HG03103 (cell line): ENCODE data around the gene SESTD1.
A peak's percentile ranks its signal among the peaks of the same experiment; 100 is the strongest.

ENCODE experiments used
- ATAC-seq: cut with Tn5 transposase; IDR thresholded peaks from one replicate; pipeline ENCODE4 v1.9.1; 2021; ENCODE audit warnings: low read depth; ENCODE audit not compliant: unreplicated experiment

SESTD1 gene, protein sequence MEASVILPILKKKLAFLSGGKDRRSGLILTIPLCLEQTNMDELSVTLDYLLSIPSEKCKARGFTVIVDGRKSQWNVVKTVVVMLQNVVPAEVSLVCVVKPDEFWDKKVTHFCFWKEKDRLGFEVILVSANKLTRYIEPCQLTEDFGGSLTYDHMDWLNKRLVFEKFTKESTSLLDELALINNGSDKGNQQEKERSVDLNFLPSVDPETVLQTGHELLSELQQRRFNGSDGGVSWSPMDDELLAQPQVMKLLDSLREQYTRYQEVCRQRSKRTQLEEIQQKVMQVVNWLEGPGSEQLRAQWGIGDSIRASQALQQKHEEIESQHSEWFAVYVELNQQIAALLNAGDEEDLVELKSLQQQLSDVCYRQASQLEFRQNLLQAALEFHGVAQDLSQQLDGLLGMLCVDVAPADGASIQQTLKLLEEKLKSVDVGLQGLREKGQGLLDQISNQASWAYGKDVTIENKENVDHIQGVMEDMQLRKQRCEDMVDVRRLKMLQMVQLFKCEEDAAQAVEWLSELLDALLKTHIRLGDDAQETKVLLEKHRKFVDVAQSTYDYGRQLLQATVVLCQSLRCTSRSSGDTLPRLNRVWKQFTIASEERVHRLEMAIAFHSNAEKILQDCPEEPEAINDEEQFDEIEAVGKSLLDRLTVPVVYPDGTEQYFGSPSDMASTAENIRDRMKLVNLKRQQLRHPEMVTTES

DNA sequence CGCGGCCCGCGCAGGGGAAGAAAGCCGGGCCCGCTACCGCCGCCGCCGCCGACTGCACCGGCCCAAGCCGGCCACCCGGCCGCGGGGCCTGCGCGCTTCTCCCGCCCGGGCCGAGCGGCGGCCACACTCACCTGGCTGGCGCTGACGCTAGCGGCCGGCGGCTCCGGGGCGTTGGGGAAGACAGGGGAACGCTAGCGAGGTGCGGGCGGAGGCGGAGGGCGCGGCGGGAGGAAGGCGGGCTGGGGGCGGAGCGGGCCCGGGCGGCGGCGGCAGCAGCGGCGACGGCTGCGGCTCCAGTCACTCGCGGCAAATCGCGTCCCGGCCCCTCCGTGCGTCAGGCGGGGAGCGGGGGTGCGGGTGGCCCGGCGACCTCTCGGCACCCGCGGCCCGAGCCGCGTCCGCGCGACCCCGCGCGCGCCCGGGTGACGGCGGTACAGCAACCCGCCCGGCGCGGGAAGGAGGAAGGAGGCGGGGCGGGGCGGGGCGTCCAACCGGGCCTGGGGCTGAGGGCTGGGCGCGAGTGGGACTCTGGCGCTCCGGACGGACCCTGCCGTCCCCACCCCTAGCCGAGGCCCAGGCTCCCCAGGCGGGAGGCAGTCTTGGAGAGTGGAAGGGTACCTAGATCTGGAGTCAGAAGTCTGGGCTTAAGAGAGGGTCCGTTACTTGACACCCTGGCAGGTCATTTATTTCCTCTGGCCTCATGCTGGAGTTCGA lies at the start of gene SESTD1:
SESTD1 (minus strand) TSS at position 465 of the 714 bp plus-strand sequence. CDS start 72,991 bp downstream, outside the sequence.
- peak; percentile 57 for ATAC-seq

DNA sequence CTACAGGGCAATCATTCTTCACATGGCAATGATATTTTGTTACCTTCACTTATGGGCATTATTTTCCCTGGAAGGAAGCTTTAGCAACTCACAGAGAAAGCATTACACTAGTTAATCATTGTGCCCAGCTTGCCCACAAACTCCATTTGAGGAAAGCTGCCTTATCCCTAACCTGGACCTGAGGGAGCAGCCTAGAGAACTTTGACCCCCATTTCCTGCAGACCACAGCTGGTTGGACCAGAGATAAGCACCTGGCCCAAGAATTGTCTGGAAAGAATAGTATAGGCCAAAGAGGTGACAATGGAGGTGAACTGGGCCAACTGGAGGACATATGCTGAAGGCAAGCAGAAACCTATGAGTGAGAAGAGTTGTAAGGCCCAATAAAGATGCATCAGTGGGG lies 48.4 kb upstream of the SESTD1 start:
- ATAC-seq, result no peak

DNA sequence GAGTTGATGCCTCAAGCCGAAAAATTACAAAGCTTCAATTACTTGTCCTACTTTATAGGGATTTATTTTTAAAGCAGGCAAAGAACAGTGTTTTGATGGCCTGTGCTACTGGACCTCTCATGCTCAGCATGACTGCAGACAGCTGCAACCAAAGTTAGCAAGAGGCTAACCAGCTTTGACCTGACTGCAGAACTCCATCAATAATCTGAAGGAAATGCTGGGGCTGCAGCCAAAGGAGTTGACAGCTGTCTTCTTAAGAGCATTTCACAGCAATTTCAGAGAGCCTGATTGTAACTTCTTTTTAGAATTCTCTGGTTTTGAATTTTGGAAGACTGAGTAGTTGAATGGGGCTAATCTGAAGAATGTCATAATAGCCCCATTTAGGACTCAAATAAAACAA lies 46.5 kb upstream of the SESTD1 start:
- no peak for ATAC-seq

DNA sequence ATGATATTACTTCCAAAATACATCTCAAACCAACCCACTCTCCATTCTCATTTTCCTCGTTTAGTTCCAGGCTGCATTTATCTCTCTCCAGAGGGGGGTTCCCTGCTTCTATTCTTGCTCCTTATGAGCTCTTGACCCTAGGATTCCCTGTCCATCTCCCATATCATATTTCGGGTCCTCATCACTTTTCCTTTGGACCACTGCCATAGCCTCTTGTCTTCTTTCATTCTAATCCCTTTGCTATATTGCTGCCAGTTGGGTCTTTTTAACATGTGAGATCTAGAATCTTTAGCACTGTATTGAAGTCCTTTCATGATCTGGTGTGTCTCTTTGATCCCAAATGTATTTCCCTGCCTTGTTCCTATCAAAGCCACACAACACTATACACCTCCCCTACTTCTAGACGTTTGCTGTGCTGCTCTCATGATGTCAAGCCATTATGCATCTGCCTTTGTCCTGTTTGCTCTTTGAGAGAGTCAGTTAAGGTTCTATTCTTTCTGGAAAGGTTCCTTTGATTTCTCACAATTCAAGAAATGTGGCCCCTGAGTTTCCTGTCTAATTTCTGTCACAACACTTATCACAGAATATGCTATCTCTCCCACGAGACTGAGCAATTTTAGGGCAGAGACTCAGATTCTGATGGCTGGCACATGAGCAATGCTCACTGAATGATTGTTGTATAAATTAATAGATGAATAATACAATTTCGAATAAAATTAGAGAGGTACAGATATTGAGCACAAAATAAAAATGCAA lies 43.2 kb upstream of the SESTD1 start:
- ATAC-seq, result no peak

DNA sequence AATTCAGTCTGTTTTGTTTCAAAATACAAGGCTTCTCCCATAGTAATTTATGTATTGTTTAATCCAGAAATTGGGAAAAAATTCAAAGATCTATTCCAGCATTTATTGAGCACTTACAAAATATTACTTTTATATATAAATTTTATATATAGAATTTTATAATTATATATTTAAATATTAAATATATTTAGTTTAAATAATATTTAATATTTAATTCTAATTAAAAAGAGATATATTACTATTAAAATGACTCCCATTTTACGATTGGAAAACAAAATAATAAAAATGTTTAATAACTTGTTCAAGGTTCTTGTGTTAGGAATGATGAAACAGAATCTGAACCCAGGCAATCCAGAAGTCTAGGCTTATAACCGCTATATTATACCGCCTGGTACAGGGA lies 40.5 kb upstream of the SESTD1 start:
- ATAC-seq, result no peak

DNA sequence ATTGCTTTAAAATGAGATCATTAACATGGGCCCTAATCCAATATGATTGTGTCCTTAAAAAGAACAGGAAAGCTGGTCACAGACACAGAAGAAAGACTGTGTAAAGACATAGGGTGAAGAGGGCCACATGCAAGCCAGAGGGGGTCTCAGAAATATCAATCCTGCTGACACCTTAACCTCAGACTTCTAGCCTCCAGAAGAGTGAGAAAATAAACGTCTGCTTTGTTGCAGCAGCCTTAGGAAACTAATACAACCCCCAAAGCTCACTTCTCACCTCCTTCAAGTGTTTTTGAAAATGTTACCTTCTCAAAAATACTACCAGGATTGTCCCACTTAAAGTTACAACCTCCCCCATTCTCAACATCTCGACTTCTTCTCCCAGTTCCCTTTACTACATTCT lies 39.8 kb upstream of the SESTD1 start:
- no peak for ATAC-seq

DNA sequence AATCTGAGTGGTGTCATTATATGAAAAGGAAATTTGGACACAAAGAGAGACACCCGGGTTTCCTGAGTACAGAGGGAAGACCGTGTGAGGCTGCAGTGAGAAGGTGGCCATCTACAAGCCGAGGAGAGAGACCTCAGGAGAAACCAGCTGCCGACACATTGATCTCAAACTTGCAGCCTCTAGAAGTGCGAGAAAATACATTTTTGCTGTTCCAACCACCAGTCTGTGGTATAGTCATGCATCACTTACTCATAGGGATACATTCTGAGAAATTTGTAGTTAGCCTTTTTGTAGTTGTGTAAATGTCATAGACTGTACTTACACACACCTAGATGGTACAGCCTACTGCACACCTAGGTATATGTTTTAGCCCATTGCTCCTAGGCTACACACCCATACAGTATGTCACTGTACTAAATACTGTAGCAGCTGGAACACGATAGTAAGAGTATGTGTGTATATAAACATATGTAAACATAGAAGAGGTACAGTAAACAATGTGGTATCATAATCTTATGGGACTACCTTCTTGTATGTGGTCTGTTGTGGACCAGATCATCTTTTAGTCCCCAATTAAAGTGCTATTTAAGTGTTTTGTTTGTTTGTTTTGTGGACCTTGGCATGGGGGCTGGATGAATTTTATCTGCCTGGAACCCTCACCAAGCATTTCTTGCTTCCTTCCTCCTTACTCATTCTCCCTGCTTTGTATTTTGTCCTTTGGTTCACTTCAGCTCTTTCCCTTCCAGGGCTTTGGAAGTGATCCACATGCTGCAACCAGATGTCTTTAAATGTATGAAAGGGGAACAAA lies 38.3 kb upstream of the SESTD1 start:
- no peak for ATAC-seq

DNA sequence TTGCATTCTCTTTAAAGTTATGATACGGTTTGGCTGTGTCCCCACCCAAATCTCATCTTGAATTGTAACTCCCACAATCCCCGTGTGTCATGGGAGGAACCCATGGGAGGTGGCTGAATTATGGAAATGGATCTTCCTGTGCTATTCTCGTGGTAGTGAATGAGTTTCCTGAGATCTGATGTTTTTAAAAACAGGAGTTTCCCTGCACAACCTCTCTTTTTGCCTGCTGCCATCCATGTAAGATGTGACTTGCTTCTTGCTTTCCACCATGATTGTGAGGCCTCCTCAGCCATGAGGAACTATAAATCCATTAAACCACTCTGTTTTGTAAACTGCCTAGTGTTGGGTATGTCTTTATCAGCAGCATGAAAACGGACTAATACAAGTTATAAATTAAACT lies 37.5 kb upstream of the SESTD1 start:
- no peak for ATAC-seq

DNA sequence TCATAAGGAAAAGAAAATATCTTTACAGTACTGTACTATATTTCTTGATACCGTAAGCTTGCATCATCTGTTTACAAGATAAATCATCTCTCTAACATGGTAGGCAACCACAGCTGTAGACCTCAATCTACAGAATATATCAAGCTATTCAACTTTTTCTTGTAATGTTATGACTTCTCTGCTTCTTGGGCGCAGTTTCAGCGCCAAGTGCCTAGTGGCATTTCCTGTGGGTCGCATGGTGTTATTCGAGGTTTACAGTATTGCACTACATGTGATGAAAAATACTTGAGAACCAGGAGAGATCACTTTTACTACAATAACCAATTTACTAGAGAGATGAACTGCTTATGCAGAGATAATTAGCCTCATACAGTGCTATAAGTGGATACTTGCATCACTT lies 34.0 kb upstream of the SESTD1 start:
- no peak for ATAC-seq

DNA sequence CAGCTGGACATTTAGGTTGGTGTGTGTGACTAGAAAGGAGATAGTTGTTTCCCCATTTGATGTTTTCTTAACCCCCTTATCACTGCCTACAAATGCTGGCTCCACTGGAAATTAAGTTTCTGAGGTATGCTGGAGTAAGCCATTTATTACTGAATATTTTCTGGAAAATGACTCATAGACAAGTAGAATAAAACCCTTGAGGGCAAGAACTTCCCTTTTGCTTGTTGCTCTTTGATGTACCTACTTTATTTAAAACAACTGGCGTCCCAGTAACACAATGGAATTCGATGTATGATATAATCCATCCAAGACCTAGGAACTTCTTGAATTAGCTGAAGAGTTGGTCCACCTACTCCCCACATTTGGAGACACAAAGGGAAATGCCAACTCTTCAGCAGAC lies 33.3 kb upstream of the SESTD1 start:
- no peak for ATAC-seq

DNA sequence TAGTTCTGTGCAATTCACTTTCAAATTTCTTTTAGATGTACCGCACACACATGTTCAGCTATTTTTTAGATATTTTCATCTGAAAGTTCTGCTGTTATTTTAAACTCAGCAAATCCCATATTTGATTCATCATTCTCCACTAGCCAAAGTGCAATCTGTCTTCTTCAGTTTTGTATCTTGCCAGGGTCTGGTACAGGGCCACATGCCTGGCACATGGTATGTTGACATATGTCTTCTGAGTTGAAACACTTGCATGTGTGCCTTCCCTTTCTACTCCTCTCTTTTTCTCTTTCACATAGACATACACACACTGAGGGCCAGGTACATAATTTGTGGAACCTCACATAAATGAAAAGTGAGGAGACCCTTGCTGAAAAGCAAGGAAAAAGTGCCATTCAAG lies 25.7 kb upstream of the SESTD1 start:
- ATAC-seq, result no peak

DNA sequence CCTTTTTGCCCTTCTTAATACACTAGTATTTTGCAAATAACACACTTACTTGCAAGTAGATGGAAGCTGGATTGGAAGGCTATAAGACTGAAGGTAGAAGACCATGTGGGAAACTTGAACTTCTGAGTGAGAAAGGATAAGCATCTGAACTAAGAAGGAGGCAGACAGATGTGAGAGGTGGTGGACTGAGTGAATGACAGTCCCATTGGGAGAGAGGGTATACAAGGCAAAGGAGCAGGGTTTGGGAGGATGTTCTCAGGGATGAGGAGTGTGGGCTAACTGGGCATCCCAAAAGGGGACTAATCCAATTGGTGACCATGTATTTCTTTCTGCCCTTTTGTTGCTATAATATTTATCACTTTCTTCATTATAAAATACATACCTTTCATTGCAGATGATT lies 20.4 kb upstream of the SESTD1 start:
- ATAC-seq, result no peak

DNA sequence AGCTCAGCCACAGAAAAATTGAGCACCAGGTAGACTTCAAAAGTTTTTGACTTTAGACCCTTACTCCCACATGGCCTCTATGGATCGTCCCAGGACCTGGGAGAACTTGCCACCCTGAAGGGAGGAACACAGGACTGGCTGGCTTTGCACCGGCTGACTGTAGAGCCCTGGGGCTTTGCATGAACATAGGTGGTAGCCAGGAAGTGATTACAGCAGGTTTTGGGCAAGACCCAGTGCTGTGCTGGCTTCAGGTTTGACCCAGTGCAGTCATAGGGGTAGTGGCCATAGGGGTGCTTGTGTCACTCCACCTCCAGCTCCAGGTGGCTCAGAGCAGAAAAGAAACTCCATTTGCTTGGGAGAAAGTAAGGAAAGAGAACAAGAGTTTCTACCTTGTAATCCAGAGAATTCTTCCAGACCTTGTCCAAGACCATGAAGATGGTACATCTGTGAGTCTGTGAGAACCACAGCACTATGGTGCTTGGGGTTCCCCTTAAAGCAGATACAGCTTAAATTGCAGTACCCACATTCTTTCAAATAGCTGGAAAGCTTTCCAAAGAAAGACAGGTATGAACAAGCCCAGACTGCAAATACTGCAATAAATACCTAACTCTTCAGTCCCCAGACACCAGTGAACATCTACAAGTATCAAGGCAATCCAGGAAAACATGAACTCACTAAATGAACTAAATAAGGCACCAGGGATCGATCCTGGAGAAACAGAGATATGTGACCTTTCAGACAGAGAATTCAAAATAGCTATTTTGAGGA lies 13.0 kb upstream of the SESTD1 start:
- no peak for ATAC-seq

DNA sequence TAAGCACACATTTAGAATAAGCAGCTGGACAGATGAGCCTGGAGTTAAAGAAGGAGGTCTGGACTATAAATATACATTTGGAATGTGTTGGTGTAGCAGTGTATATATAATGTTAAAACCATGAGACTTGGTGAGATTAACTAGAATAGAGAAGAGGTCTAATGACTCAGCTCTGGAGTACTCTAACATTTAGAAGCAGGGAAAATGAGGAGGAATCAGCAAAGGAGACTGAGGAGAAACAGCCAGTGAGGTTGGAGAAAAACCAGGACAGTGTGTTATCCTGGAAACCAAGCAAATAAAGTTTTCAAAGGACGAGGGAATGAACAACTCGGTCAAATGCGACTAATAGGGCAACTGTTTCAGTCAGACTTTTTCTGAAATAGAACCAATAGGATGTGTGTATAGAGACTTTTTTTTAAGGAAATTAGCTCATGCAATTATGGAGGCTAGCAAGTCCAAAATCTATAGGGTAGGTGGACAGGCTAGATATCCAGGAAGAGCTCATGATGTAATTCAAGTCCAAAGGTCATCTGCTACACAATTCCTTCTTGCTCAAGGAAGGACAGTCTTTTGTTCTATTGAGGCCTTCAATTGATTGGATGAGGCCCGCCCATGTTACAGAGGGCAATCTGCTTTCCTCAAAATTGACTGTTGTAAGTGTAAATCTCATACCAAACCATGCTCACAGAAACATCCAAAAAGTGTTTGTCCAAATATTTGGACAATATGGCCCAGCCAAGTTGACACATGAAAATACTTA lies 10.8 kb upstream of the SESTD1 start:
- ATAC-seq, result no peak

DNA sequence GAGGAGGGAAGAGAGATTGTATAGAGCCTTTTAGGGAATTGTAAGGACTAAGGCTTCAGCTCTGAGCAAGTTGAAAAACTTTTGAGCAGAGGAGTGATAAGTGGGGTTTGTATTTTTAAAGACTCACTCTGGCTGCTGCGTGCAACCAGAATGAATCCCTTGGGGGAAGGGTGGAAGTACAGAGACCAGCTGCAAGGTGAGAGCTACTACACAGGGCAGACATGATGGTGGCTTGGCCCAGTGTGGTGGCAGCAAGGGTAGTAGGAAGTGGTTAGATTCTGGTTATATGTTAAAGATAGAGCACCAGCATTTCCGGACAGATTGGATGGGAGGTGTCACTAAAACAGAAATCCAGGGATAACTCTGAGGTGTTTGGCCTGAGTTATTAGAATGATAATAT lies 10.1 kb upstream of the SESTD1 start:
- peak; percentile 96 for ATAC-seq

DNA sequence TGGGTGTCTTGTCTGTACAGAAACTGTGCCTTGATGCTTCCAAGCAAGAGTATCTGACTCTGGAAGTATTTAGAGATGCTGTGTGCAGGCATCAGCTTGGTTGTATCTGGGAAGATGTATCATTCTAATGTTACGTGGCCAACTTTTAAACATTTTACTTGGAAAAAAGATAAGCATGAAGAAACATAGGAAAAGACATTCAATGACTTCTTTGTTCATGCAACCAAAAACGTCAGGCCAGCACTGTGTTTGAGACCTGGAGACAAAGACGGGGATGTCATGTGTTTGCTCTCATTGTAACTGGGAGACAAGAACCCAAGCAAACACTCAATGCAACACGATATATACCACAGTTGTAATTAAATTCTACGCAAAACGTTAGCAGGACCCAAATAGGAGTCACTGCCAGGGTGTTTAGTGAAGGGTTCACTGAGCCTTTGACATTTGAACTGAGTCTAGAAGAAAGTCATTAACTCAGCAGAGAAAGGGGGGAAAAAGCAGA lies 8.9 kb upstream of the SESTD1 start:
- ATAC-seq, result no peak

DNA sequence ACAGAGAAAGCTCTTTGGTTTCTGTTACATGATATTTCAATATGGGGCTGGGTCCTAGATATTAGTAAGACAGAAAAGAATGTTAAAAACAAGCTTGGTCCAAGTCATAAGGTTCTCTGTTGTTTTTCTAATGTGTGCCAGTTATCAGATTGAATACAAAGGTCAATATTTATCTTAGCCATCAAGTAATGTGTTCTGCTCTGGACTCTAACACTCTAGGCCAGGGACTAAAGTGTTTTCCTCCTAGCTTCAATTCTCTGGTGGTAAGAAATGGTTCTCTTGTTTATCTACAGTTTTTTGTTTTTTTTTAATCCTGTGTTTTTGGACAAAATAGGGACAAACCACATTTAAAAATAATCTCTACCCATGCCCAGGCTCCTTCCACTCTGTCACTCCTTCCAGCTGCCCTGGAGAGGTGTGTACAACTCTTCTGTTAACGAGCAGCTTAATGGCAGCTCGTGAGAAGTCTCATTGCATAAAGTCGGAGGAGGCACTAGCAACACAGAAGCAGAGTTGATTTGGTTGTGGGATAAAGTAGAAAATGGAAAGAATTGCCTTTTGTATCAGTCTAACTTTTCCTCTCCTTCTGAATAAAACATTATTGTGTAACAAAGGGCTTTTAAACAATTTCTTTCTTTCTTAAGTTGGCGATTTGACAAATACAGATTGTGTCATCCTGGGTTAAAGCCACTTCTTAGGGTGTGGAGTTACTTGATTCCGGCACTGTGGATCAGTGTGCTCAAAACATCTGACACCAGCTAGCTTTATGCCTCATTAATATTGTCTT lies 8.0 kb upstream of the SESTD1 start:
- no peak for ATAC-seq

DNA sequence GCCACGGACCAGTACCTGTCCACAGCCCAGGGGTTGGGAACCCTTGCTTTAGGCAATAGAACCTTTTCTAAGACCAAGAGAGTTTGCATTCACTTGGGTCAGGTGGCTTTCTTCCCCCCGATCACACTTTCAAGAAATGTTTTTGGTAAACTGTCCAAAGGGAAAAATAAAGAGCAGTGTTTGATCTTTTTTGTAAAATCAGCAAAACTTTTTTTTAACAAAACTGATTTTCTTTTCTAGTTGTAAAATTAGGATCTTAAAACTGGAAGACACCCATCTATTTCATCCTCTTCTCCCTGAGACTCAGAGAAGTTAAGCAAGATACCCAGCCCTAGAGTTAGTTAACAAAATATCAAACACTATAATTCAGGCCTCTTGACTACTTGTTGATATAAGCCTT lies 6.1 kb upstream of the SESTD1 start:
- no peak for ATAC-seq
